SU-DHL-6 (cell line): Measurements from ENCODE around the gene DYNC1H1.

Source experiments
- CTCF ChIP-seq: fragments of 200-600 bp; sonication (generic); IDR thresholded peaks from one replicate; pipeline ENCODE4 v1.5.1; 2017; ENCODE audit warnings: antibody characterized with exemption, mild to moderate bottlenecking, low read length, moderate library complexity; ENCODE audit not compliant: insufficient read depth, poor library complexity, severe bottlenecking
- EZH2phosphoT487 ChIP-seq: fragments of 200-600 bp; sonication (generic), shearing (Covaris generic); conservative IDR thresholded peaks from 2 replicates; pipeline ENCODE4 v1.6.1; 2018; ENCODE audit warnings: mild to moderate bottlenecking, antibody characterized with exemption, low read length, moderate library complexity, mixed read lengths

- TF ChIP-seq CTCF: no peak
- no peak for TF ChIP-seq EZH2phosphoT487
These were observed 41.5 kb upstream of the DYNC1H1 start for GRCh38 chr14:101922866-101923265.
